Skin epidermis (tissue), 12 donors: ENCODE measurements around the gene PDE1C.
A peak's percentile ranks its signal among the peaks of the same experiment; 100 is the strongest.

Experiments used
- H3K27ac ChIP-seq, 21 experiments: fragments of 200-600 bp; sonication (generic) in 11 of 21; one replicate each; pipeline ENCODE4 v1.5.0; 2020; ENCODE audit warnings: mild to moderate bottlenecking in 3 of 21, inconsistent platforms in 2 of 21, moderate library complexity in 2 of 21
- H3K4me3 ChIP-seq, 7 experiments: fragments of 200-600 bp; sonication (generic) in 2 of 7; one replicate each; pipeline ENCODE4 v1.5.0; 2020; ENCODE audit warnings: inconsistent platforms in 2 of 7, mild to moderate bottlenecking in 2 of 7, moderate library complexity in 1 of 7

The PDE1C gene

GRCh38 chr7:31761646-31762045, 308.6 kb downstream of the PDE1C start:
- Histone ChIP-seq H3K4me3 (no peak overlapping the region), H3K27ac (no peak overlapping the region)

- H3K4me3 ChIP-seq, result no peak overlapping the region
- H3K27ac ChIP-seq, result no peak overlapping the region
These were observed 311.5 kb downstream of the PDE1C start for GRCh38 chr7:31758755-31759154.

GRCh38 chr7:31751726-31752125, 318.5 kb downstream of the PDE1C start:
- Histone ChIP-seq H3K4me3 (no peak overlapping the region), H3K27ac (no peak overlapping the region)

GRCh38 chr7:31748084-31748483, 322.1 kb downstream of the PDE1C start:
- H3K4me3 ChIP-seq, result no peak overlapping the region
- no peak overlapping the region for H3K27ac ChIP-seq

- Histone ChIP-seq H3K4me3 (no peak overlapping the region), H3K27ac (no peak overlapping the region)
These were observed 322.7 kb downstream of the PDE1C start for GRCh38 chr7:31747553-31747952.

- Histone ChIP-seq H3K27ac (no peak overlapping the region), H3K4me3 (no peak overlapping the region)
These were observed 325.8 kb downstream of the PDE1C start for GRCh38 chr7:31744294-31744874.

- H3K27ac ChIP-seq, result no peak overlapping the region
- H3K4me3 ChIP-seq, result no peak overlapping the region
These were observed 328.4 kb downstream of the PDE1C start for GRCh38 chr7:31741852-31742251.

GRCh38 chr7:31735991-31736982, 333.9 kb downstream of the PDE1C start:
- Histone ChIP-seq H3K27ac (no peak overlapping the region), H3K4me3 (no peak overlapping the region)

- H3K27ac ChIP-seq, result peak overlapping the region in 1 of 21 experiments; percentile 11
- H3K4me3 ChIP-seq, result no peak overlapping the region
These were observed 335.8 kb downstream of the PDE1C start for GRCh38 chr7:31734456-31734855.

GRCh38 chr7:31729195-31729804, 340.9 kb downstream of the PDE1C start:
- Histone ChIP-seq H3K27ac (no peak overlapping the region), H3K4me3 (no peak overlapping the region)

- Histone ChIP-seq H3K4me3 (no peak overlapping the region), H3K27ac (peak overlapping the region in 1 of 21 experiments; percentile 54)
These were observed 345.5 kb downstream of the PDE1C start for GRCh38 chr7:31724696-31725095.

GRCh38 chr7:31720366-31720765, 349.8 kb downstream of the PDE1C start:
- Histone ChIP-seq H3K4me3 (no peak overlapping the region), H3K27ac (no peak overlapping the region)

GRCh38 chr7:31716355-31716754, 353.9 kb downstream of the PDE1C start:
- H3K27ac ChIP-seq, result no peak overlapping the region
- no peak overlapping the region for H3K4me3 ChIP-seq

GRCh38 chr7:31710171-31710570, 360.0 kb downstream of the PDE1C start:
- Histone ChIP-seq H3K27ac (no peak overlapping the region), H3K4me3 (no peak overlapping the region)

- H3K27ac ChIP-seq, result no peak overlapping the region
These were observed 363.1 kb downstream of the PDE1C start for GRCh38 chr7:31707089-31707488.

GRCh38 chr7:31705377-31705776, 364.8 kb downstream of the PDE1C start:
- no peak overlapping the region for H3K4me3 ChIP-seq
- no peak overlapping the region for H3K27ac ChIP-seq

More at GRCh38 chr7:31707089-31707488, 363.1 kb downstream of the PDE1C start:
- H3K4me3 ChIP-seq, result no peak overlapping the region

GRCh38 chr7:31702354-31702753, 367.9 kb downstream of the PDE1C start:
- Histone ChIP-seq H3K4me3 (no peak overlapping the region), H3K27ac (no peak overlapping the region)
